ENCODE data around the gene GPR155. TPM values are rescaled to one million over a fixed set of nuclear protein-coding genes. Genes with fewer than 3 reads are reported as not detected.

Gene GPR155
- total RNA-seq, 1 donor from 2014 or later = 1.3 TPM

- no peak for FAIRE-seq
- no peaks in the 10 kb centered on the region for H3K27me3 ChIP-seq (ENCODE audit: control insufficient read depth, insufficient read depth, low read length)
- no peak overlapping the region for H3K4me3 ChIP-seq (ENCODE audit: low read depth, low read length)
- TF ChIP-seq CTCF (IDR thresholded peaks at IDR 0.05; ENCODE audit: insufficient read depth, low read length, severe bottlenecking) = no peak
- no peak for DNase-seq (ENCODE audit: low read depth)
- H3K36me3 ChIP-seq (ENCODE audit: control insufficient read depth, insufficient read depth, low read length) = no peaks in the 10 kb centered on the region
Measured at GRCh38 chr2:174512345-174512744, 25.5 kb upstream of the GPR155 start.

DNA sequence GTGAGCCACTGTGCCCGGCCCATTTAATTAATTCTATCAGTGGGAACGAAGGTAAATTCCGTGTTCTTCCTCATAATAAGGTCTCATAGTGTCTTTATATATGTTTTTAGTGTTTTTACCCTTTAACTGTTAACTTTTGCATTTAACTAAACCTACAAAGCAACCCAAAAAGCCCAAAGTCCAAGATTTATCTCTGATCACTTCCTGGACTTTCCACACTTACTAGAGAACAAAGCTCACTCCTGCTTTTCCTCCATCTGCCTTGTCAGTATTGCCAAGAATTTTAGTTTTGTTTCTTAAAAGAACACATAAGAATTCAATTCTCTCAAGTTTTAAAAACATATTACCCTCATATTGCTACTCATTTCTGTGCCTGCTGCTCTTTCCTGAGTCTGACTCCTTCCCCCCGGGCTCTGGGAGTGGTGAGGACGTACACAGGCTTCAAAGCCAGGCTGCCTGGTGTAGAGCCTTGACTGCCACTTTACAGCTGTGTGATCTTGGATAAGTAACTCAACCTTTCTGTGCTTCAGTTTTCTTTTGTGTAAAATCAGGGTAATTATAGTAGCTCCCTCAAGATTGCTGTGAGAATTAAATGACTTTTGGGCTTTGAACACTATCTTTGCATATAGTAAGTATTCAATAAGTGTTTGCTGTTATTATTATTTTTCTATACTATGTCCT lies 24.9 kb upstream of the GPR155 start:
- TF ChIP-seq CTCF (IDR thresholded peaks at IDR 0.05; ENCODE audit: insufficient read depth, low read length, severe bottlenecking) = no peak
- DNase-seq (ENCODE audit: low read depth) (no peak), FAIRE-seq (no peak)
- no peaks in the 10 kb centered on the region for H3K36me3 ChIP-seq (ENCODE audit: control insufficient read depth, insufficient read depth, low read length)
- H3K27me3 ChIP-seq (ENCODE audit: control insufficient read depth, insufficient read depth, low read length) = no peaks in the 10 kb centered on the region
- no peak overlapping the region for H3K4me3 ChIP-seq (ENCODE audit: low read depth, low read length)

DNA sequence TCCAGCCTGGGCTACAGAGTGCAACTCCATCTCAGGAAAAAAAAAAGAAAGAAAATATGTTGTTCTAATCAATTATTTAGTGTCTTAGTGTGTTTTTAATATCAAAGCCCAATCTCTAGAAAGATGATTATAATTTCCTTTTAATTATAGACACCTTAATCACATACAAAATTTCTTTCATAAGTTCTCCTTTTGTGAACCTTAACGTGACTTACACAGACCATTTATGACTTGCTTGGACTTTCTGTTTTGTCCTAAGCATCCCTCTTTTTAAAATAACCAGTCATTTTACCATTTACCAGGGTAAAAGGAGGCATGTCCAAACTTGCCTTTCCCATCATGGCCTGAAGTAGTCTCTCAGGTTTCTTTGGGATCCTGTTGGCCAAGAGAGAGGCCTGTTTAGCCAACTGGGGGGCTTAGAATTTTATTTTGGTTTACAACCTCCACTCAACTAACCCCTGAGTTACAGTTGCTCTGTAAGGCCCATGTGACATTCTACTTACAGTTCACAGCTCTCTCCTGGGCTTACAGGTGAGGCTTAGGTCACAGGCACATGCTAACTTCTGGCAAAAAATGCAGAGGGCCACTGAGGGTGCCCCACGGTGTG lies 23.9 kb upstream of the GPR155 start:
- no peak for TF ChIP-seq CTCF (IDR thresholded peaks at IDR 0.05; ENCODE audit: insufficient read depth, low read length, severe bottlenecking)
- no peak overlapping the region for H3K4me3 ChIP-seq (ENCODE audit: low read depth, low read length)
- H3K36me3 ChIP-seq (ENCODE audit: control insufficient read depth, insufficient read depth, low read length) = no peaks in the 10 kb centered on the region
- FAIRE-seq (no peak), DNase-seq (ENCODE audit: low read depth) (peak; percentile 12)
- no peaks in the 10 kb centered on the region for H3K27me3 ChIP-seq (ENCODE audit: control insufficient read depth, insufficient read depth, low read length)

GRCh38 chr2:174503161-174503809 lies 16.5 kb upstream of the GPR155 start:
- no peak for TF ChIP-seq CTCF (IDR thresholded peaks at IDR 0.05; ENCODE audit: insufficient read depth, low read length, severe bottlenecking)
- DNase-seq (ENCODE audit: low read depth) = no peak
- H3K36me3 ChIP-seq (ENCODE audit: control insufficient read depth, insufficient read depth, low read length) = no peaks in the 10 kb centered on the region
- FAIRE-seq = no peak
- H3K4me3 ChIP-seq (ENCODE audit: low read depth, low read length) = no peak overlapping the region
- H3K27me3 ChIP-seq (ENCODE audit: control insufficient read depth, insufficient read depth, low read length) = no peaks in the 10 kb centered on the region

- Histone ChIP-seq H3K36me3 (ENCODE audit: control insufficient read depth, insufficient read depth, low read length) (no peaks in the 10 kb centered on the region), H3K27me3 (ENCODE audit: control insufficient read depth, insufficient read depth, low read length) (no peaks in the 10 kb centered on the region), H3K4me3 (ENCODE audit: low read depth, low read length) (no peak overlapping the region)
- TF ChIP-seq CTCF (IDR thresholded peaks at IDR 0.05; ENCODE audit: insufficient read depth, low read length, severe bottlenecking) = no peak
- FAIRE-seq (no peak), DNase-seq (ENCODE audit: low read depth) (no peak)
Measured at GRCh38 chr2:174499371-174499770, 12.5 kb upstream of the GPR155 start.
